ENCODE data around the gene TP53I11. TPM values are rescaled to one million over a fixed set of nuclear protein-coding genes. Genes with fewer than 3 reads are reported as not detected.

Gene TP53I11
- total RNA-seq, 1 experiment from 2014 or later, result 46.9 TPM

- no peak overlapping the region for H3K4me3 ChIP-seq (replicated peaks in 1 of 2; ENCODE audit: low read depth in 1 of 2, low read length in 2 of 2)
- intact Hi-C loops (cut with micrococcal nuclease), result no loop called here
- no peak overlapping the region for H3K4me2 ChIP-seq (ENCODE audit: low read length)
- no peaks in the 10 kb centered on the region for H3K36me3 ChIP-seq (ENCODE audit: control insufficient read depth in 1 of 2, insufficient read depth in 2 of 2, low read length in 2 of 2)
- ChIA-PET POLR2A (interaction anchor here (0.9 to 1.3 kb wide), 2 partner anchors 41 to 51 kb away, joined by 3 read pairs; no protein-coding TSS in a partner anchor), RAD21 (ENCODE audit: low non-redundant PET in 1 of 2, low total read pairs in 2 of 2, uncharacterized antibody in 2 of 2, unreplicated experiment in 2 of 2) (no interaction called here), CTCF (interaction anchor here (1.4 kb wide), 1 partner anchor 12 kb away, joined by 3 read pairs; no protein-coding TSS in a partner anchor)
- TF ChIP-seq SIN3A (IDR thresholded peaks at IDR 0.05; ENCODE audit: low read depth), result no peak
- no peak for TF ChIP-seq CBX3 (IDR thresholded peaks at IDR 0.05; ENCODE audit: low read depth)
- TF ChIP-seq SRF (IDR thresholded peaks at IDR 0.05; ENCODE audit: low read depth), result no peak
- TF ChIP-seq RAD21 (IDR thresholded peaks at IDR 0.05; ENCODE audit: low read depth), result no peak
- no peak for TF ChIP-seq CEBPB (IDR thresholded peaks at IDR 0.05; ENCODE audit: low read depth)
- no peak for TF ChIP-seq ZFX (IDR thresholded peaks at IDR 0.05)
- no peak for TF ChIP-seq YY1 (IDR thresholded peaks at IDR 0.05; ENCODE audit: extremely low read depth, insufficient replicate concordance, low read depth, low read length)
- TF ChIP-seq, protein P1, sequence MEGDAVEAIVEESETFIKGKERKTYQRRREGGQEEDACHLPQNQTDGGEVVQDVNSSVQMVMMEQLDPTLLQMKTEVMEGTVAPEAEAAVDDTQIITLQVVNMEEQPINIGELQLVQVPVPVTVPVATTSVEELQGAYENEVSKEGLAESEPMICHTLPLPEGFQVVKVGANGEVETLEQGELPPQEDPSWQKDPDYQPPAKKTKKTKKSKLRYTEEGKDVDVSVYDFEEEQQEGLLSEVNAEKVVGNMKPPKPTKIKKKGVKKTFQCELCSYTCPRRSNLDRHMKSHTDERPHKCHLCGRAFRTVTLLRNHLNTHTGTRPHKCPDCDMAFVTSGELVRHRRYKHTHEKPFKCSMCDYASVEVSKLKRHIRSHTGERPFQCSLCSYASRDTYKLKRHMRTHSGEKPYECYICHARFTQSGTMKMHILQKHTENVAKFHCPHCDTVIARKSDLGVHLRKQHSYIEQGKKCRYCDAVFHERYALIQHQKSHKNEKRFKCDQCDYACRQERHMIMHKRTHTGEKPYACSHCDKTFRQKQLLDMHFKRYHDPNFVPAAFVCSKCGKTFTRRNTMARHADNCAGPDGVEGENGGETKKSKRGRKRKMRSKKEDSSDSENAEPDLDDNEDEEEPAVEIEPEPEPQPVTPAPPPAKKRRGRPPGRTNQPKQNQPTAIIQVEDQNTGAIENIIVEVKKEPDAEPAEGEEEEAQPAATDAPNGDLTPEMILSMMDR (IDR thresholded peaks at IDR 0.05 in 2 of 3, conservative IDR thresholded peaks at IDR 0.05 in 1 of 3; ENCODE audit: borderline replicate concordance in 1 of 3, insufficient read depth in 1 of 3, low read depth in 2 of 3, low read length in 2 of 3), result no peak
- TF ChIP-seq ZNF274 (IDR thresholded peaks at IDR 0.05; ENCODE audit: low read depth, low read length), result no peak
- TF ChIP-seq, protein P2, sequence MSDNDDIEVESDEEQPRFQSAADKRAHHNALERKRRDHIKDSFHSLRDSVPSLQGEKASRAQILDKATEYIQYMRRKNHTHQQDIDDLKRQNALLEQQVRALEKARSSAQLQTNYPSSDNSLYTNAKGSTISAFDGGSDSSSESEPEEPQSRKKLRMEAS (IDR thresholded peaks at IDR 0.05), result no peak
- no peak for TF ChIP-seq POLR2AphosphoS5 (IDR thresholded peaks at IDR 0.05; ENCODE audit: low read depth, low read length)
- H3K27me3 ChIP-seq (ENCODE audit: insufficient read depth, low read length), result no peaks in the 10 kb centered on the region
- no peaks in the 10 kb centered on the region for H4K20me1 ChIP-seq (ENCODE audit: insufficient read depth)
- H3K79me2 ChIP-seq (ENCODE audit: insufficient read depth, low read length), result no peaks in the 10 kb centered on the region
- peaks cover 15 to 20% of the 10 kb centered on the region in 2 experiments for H3K4me1 ChIP-seq (ENCODE audit: control insufficient read depth in 1 of 2, insufficient read depth in 2 of 2, low read length in 2 of 2)
- ATAC-seq (peak; percentile 60), DNase-seq (ENCODE audit: low read depth, low spot score) (no peak)
- no TSS peak for BruUV-seq (replicated peaks)
- H3K9ac ChIP-seq (ENCODE audit: low read length), result no peak overlapping the region
- no peak overlapping the region for H2AFZ ChIP-seq (ENCODE audit: low read depth, low read length, poor library complexity, severe bottlenecking)
- no peaks in the 10 kb centered on the region for H3K9me2 ChIP-seq (ENCODE audit: insufficient read depth)
- no peak overlapping the region for H3K27ac ChIP-seq (ENCODE audit: low read depth, low read length)
- H3K9me3 ChIP-seq (ENCODE audit: control insufficient read depth in 1 of 2, insufficient read depth in 1 of 2, low read depth in 1 of 2, low read length in 2 of 2), result no peaks in the 10 kb centered on the region
These were observed 28.3 kb upstream of the TP53I11 start for GRCh38 chr11:44978961-44979331.

Data from HCT116 (cell line).